Endothelial cell (in vitro differentiated cells): ENCODE measurements around the gene SEC22A. TPM values are rescaled to one million over a fixed set of nuclear protein-coding genes. Genes with fewer than 3 reads are reported as not detected.

ENCODE experiments used
- DNase-seq: peaks from one replicate; pipeline ENCODE4 v3.0.0; 2021; ENCODE audit warnings: low spot score
- H3K27ac Mint-ChIP-seq: one replicate; pipeline ENCODE4 v1.8.0; 2021; ENCODE audit warnings: mixed read lengths, inconsistent platforms; ENCODE audit not compliant: unreplicated experiment
- H3K27me3 Mint-ChIP-seq: one replicate; pipeline ENCODE4 v1.8.0; 2021; ENCODE audit warnings: mild to moderate bottlenecking, moderate library complexity, mixed read lengths, inconsistent platforms; ENCODE audit not compliant: unreplicated experiment
- H3K36me3 Mint-ChIP-seq: one replicate; pipeline ENCODE4 v1.8.0; 2021; ENCODE audit warnings: mild to moderate bottlenecking, low read depth, mixed read lengths, inconsistent platforms; ENCODE audit not compliant: unreplicated experiment
- H3K4me1 Mint-ChIP-seq: one replicate; pipeline ENCODE4 v1.8.0; 2021; ENCODE audit warnings: mild to moderate bottlenecking, mixed read lengths, inconsistent platforms; ENCODE audit not compliant: unreplicated experiment
- H3K4me3 Mint-ChIP-seq: one replicate; pipeline ENCODE4 v1.8.0; 2021; ENCODE audit warnings: mild to moderate bottlenecking, mixed read lengths, inconsistent platforms; ENCODE audit not compliant: unreplicated experiment
- H3K9me3 Mint-ChIP-seq: one replicate; pipeline ENCODE4 v1.8.0; 2021; ENCODE audit warnings: mixed read lengths, inconsistent platforms; ENCODE audit not compliant: unreplicated experiment
- CTCF ChIP-seq: fragments of 200-600 bp; sonication (generic); IDR thresholded peaks from one replicate; pipeline ENCODE4 v1.5.0; 2021; ENCODE audit warnings: antibody characterized with exemption; ENCODE audit not compliant: unreplicated experiment
- total RNA-seq: library from RNA; stranded (reverse); fragmentation: NEBNext Ultra II Directional; extraction: Animal tissue kit (Norgen Biotek cat#: 25700); gene quantifications from one replicate; pipeline ENCODE4 v1.2.1, GENCODE V29; 2021; ENCODE audit not compliant: unreplicated experiment

SEC22A gene
- total RNA-seq, 1 donor from 2014 or later, result 14.9 TPM

- Mint-ChIP-seq H3K27me3 (no peaks in the 10 kb centered on the region), H3K4me1 (no peaks in the 10 kb centered on the region), H3K36me3 (no peaks in the 10 kb centered on the region), H3K4me3 (no peak overlapping the region), H3K27ac (no peak overlapping the region), H3K9me3 (no peaks in the 10 kb centered on the region)
- no peak for DNase-seq
- no peak for TF ChIP-seq CTCF
Measured at GRCh38 chr3:123246866-123247265, 45.1 kb downstream of the SEC22A start.

- Mint-ChIP-seq H3K4me3 (no peak overlapping the region), H3K36me3 (no peaks in the 10 kb centered on the region), H3K27me3 (no peaks in the 10 kb centered on the region), H3K9me3 (no peaks in the 10 kb centered on the region), H3K4me1 (peaks cover 5% of the 10 kb centered on the region), H3K27ac (no peak overlapping the region)
- no peak for TF ChIP-seq CTCF
- DNase-seq, result no peak
Measured at GRCh38 chr3:123256256-123256655, 54.5 kb downstream of the SEC22A start.

GRCh38 chr3:123258359-123258758 lies 56.6 kb downstream of the SEC22A start:
- no peak overlapping the region for H3K27ac Mint-ChIP-seq
- DNase-seq, result no peak
- H3K36me3 Mint-ChIP-seq, result no peaks in the 10 kb centered on the region
- no peaks in the 10 kb centered on the region for H3K9me3 Mint-ChIP-seq
- no peak overlapping the region for H3K4me3 Mint-ChIP-seq
- H3K27me3 Mint-ChIP-seq, result no peaks in the 10 kb centered on the region
- TF ChIP-seq CTCF, result no peak
- H3K4me1 Mint-ChIP-seq, result peaks cover 5% of the 10 kb centered on the region

GRCh38 chr3:123258811-123259420 lies 57.2 kb downstream of the SEC22A start:
- Mint-ChIP-seq H3K36me3 (no peaks in the 10 kb centered on the region), H3K27me3 (no peaks in the 10 kb centered on the region), H3K4me1 (peaks cover 5% of the 10 kb centered on the region), H3K9me3 (no peaks in the 10 kb centered on the region), H3K27ac (no peak overlapping the region), H3K4me3 (no peak overlapping the region)
- no peak for TF ChIP-seq CTCF
- no peak for DNase-seq

GRCh38 chr3:123261666-123262065 lies 59.9 kb downstream of the SEC22A start:
- no peak for TF ChIP-seq CTCF
- Mint-ChIP-seq H3K36me3 (peaks cover 4% of the 10 kb centered on the region), H3K4me1 (no peaks in the 10 kb centered on the region), H3K27me3 (no peaks in the 10 kb centered on the region), H3K9me3 (no peaks in the 10 kb centered on the region), H3K4me3 (no peak overlapping the region), H3K27ac (no peak overlapping the region)
- no peak for DNase-seq
